ENCODE results near the gene ANKRD63. TPM values are rescaled to one million over a fixed set of nuclear protein-coding genes. Genes with fewer than 3 reads are reported as not detected.

Gene ANKRD63
- total RNA-seq, 1 experiment from 2014 or later: not detected

DNA sequence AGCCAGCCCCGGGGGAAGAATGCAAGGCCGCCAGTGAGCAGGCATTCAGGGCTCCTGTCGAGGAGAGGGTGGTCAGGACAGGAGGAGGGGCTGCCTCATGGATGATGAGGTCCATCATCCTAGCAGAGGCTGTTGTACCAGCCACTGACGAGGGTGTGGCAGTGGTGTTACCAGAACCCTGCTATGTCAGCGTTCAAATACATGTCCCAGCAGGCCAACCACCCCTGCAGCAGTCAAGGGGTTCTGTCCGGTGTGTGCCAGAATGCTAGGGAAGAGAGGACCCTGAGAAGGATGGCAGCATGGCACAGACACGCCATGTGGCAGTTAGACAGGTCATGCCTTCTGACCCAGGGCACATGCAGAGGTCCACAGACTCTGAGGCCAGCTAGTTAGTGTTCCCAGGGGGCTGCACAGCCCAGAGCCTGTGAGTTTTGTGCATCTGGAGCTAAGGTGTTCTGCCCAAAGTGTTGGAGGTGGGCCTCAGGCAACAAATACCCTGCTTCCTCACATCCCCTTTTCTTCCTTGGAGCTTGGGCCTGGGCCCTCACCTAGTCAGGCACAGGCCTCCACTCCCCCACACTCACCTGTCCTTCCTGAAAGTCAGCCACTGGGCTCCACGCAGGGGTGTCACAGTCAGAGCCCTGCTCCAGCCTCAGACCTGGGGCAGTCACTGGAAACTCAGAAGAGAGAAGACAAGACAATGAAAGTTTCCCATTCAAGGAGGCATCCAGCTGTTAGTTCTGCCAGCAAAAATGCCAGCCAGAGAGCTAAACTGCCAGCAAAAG lies 36.2 kb downstream of the ANKRD63 start:
- H3K4me3 ChIP-seq: no peak overlapping the region
- no peaks in the 10 kb centered on the region for H3K27me3 ChIP-seq
- H3K9me3 ChIP-seq: no peaks in the 10 kb centered on the region
- H3K36me3 ChIP-seq: no peaks in the 10 kb centered on the region
- no peak for DNase-seq

DNA sequence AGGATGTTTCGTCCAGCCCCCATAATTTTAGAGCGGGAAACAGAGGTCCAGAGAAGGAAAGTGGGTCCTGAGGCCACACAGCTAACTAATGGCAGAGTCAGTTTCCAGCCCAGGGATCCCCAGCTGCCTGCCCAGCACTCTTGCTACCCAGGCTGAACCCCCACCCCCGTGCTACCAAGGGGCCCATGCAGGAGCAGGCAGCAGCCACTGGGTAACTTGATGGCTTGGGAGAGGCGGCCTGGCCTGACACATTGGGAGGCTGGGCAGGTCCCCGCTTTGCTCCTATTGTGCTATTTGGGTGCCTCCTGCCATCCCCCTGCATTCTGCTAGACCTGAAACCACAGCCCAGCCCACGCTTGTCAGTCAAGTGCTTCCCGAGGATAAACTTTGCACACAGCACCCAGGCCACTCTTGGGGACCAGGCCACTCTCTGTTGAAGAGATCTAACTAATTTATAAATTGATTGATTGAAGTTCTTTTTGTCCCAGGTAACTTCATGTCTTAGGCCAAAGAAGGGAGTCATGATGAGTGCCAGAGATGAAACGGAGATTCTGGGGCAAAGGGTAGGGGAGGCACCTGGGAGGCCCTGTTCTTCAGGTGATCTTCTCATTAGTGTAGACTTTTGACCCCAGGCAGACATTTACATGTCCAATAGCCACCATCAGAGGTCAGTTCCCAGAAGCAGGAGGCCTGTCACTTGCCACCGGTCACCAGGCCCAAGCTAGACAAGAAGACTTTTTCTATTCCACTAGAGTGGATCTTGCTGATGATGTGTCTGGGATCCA lies 37.0 kb downstream of the ANKRD63 start:
- no peaks in the 10 kb centered on the region for H3K9me3 ChIP-seq
- no peak overlapping the region for H3K4me3 ChIP-seq
- DNase-seq: no peak
- H3K27me3 ChIP-seq: no peaks in the 10 kb centered on the region
- H3K36me3 ChIP-seq: no peaks in the 10 kb centered on the region

DNA sequence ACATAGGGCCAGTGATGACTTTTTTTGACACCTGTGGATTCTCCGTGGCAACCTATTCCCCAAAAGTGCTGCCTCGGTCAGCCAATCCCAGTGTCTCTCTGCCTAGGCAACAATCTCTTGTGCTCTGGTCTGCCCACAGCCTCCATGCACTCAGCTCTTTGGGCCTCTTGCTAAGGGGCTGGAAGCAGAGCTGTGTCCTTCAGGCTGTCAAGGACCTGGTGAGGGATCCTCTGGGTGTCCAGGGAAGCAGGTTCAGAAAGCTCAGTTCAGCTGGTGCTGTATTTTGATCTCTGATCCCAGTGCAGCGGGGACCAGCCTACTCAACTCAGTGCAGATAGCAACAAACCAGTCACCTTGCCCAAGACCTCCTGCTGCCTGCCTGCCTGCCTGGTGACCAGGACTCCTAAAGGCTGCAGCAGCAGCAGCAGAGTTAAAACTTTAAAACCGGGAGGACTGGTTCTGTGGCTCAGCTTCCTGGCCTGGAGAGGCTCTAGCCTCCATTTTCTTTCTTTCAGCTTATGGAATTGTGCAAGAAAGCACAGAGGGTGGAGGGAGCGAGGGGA lies 37.8 kb downstream of the ANKRD63 start:
- no peak for DNase-seq
- no peaks in the 10 kb centered on the region for H3K27me3 ChIP-seq
- H3K36me3 ChIP-seq: no peaks in the 10 kb centered on the region
- H3K9me3 ChIP-seq: no peaks in the 10 kb centered on the region
- no peak overlapping the region for H3K4me3 ChIP-seq

DNA sequence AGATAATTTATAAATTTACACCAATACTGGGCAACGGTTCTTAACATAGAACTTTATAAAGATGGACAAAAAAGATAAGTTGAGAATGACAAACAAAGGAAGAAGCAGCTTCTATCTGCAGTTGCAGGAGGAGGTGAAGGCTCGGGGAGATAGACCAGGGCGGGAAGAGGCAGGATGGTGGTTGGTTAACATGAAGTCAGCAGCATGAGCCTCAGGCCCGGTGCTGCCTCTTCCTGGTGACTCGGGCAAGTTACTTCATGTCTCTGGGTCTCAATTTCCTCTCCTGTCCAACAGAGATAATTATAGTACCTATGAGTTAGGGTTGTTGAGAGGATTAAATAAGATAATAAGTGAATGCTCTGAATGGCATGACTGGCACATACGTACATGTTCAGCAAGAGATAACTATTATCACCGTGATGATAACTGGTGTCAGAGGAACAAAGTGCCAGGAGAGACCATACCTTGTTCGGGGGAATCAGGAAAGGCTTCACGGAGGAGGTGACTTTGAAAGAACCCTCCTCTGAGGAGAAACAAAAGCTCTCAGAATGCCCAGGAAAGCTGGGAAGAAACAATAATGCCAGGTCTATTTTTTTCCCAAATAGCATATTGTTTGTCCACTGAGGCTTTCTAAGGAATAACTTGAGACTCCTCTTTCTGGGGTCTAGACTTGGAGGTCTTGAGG lies 39.6 kb downstream of the ANKRD63 start:
- no peaks in the 10 kb centered on the region for H3K27me3 ChIP-seq
- no peaks in the 10 kb centered on the region for H3K36me3 ChIP-seq
- DNase-seq: no peak
- no peak overlapping the region for H3K4me3 ChIP-seq
- no peaks in the 10 kb centered on the region for H3K9me3 ChIP-seq

DNA sequence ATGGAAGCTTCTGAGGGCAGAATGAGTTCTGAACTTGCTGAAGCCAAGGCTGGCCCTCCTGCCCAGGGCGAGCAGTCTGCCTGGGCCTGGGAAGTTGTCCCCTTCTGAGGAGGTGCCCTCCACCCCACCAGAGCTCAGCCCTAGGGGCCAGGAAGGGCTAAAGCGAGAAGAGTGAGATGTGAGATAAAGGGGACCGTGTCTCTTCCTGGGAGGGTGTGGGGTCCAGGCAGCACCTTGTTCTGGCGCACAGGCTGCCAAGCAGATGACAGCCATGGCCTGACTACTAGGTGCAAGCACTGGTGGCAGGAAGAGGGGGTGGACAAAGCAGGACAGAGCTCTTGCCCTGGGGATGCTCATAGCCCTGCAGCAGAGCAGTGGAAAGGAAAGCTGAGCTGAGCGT lies 40.3 kb downstream of the ANKRD63 start:
- H3K36me3 ChIP-seq: no peaks in the 10 kb centered on the region
- no peaks in the 10 kb centered on the region for H3K9me3 ChIP-seq
- no peak overlapping the region for H3K4me3 ChIP-seq
- no peak for DNase-seq
- H3K27me3 ChIP-seq: no peaks in the 10 kb centered on the region

DNA sequence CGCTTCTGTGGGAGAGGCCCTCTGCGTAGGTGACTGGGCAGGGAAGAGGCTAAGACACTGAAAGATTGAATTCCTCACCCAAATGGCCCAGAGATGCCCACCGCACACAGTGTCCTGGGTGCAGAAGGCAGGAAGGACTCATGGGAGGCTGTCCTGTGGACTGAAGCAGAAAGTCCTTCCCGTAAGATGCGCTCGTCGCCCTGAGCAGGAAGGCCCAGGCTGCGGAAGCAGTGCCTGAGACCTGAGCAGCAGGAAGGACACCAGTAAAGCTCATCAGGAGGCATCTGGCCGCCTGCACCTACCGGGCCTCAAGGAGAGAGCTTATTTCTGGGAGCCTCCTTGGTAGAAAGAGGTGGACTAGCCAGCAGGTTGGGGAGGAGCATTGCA lies 40.7 kb downstream of the ANKRD63 start:
- DNase-seq: no peak
- no peaks in the 10 kb centered on the region for H3K9me3 ChIP-seq
- H3K27me3 ChIP-seq: no peaks in the 10 kb centered on the region
- H3K4me3 ChIP-seq: no peak overlapping the region
- H3K36me3 ChIP-seq: no peaks in the 10 kb centered on the region

DNA sequence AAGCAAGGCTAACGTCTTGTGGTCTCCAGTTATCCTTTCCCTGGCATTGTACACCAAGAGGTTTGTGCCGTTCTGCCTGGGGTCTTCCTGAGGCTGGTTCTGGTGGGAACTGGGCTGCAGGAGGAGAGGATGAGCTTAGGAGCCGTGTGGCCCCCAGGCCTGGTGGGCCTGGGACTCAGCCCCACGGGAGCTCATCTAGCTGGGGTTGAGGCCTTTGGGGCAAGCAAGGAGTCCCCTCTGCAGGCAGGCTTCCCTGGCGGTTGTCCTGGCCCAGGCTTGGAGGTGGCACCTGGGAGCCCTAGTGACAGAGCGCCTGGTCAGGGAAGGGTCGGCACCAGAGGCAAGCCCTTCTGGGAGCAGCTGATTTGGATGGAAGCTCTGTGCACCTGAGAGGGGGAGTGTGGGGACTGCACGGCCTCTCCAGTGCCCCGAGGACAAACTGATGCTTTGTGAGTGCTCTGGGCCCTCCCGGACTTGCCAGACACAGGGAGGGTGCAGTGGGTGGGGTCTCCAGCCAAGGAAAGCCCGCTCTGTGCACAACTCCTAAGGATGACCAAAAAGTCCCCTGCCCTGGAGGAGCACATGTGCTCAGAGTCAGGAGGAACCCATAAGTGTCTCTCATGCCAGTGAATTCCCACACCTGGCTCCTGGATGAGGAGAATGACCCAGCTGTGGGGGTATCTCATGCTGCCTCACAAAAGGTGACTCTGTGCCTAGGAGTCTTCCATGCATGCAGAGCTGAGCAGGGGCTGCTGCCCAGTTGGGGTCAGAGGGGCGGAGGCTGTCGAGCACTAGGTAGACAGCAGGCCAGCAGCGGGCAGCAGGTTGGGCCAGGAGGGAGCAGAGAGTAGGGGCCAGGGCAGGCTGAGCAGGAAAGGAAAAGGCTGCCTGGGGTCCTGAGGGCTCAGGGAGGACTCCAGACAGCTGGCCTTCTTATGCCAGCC lies 41.3 kb downstream of the ANKRD63 start:
- DNase-seq: no peak
- Histone ChIP-seq H3K4me3 (no peak overlapping the region), H3K27me3 (no peaks in the 10 kb centered on the region), H3K36me3 (no peaks in the 10 kb centered on the region), H3K9me3 (no peaks in the 10 kb centered on the region)

DNA sequence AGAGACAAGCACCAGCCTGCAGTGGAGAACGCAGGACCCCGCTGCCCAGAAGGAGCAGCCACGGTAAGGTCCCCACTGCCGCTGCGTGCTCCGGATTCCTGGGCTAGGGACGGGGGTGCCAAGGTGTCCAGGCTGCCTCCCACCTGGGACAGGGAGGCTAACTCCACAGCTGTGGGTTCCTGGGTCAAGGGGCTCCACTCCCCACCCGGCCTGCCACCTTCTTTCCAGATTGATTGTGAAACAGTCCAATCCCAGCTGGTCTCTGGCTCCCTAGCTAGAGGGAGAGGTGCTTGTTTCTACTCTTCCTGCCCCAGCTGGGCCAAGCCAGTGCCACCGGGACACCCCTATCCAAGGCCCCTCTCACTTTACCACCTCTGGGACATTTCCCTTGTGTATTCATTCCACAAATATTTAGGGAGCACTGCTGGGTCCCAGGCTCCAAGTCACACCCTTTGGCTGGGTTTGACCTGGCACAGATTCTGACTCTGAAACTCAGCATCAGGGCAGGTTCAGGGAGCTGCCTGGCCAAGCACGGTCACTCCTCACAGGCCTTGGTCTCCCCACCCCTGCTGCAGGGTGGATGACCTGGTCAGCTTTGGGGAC lies 42.1 kb downstream of the ANKRD63 start:
- H3K36me3 ChIP-seq: no peaks in the 10 kb centered on the region
- no peak overlapping the region for H3K4me3 ChIP-seq
- peak; percentile 41 for DNase-seq
- no peaks in the 10 kb centered on the region for H3K27me3 ChIP-seq
- H3K9me3 ChIP-seq: no peaks in the 10 kb centered on the region

DNA sequence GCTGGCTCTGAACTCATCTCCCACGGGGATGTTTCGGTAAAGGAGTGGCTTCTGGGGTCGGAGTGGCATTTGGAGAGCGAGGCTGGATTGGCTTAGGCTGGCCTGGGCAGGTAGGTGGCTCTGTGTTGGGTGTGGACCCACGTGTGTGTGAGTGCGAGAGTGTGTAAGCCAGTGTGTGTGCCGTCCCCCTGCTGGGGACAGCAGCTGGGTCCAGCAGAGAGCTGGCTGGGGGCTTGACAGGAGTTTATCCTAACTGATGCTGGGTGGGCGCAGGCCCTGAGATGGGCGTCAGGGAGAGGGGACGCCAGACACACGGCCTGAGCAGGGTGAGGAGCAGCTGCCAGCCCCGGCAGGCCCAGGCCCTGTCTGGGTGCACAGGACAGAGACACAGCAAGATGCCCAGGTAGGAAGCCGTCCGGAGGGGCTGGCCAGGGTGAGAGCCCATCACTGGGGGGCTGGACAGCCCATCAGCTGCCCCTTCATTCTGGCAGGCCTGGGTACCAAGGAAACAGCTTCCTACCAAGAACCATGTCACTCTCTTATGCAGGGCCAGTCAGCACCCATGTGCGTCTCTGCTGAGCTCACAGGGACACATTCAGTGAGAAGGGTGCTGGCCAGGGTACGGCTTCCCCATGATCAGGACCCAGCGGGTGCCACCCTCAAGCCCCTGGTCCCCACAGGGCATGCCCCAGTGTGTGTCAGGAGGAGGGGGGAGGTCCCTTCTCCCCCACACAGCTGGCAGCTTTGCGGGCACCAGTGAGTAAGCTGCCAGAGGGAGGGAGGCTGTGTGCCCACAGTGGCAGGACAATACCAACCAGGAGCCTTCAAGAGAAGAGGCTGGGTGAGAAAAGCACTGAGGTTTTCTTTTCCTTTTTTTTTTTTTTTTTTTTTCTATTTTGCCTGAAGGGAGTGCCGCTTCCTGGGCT lies 42.9 kb downstream of the ANKRD63 start:
- DNase-seq: no peak

DNA sequence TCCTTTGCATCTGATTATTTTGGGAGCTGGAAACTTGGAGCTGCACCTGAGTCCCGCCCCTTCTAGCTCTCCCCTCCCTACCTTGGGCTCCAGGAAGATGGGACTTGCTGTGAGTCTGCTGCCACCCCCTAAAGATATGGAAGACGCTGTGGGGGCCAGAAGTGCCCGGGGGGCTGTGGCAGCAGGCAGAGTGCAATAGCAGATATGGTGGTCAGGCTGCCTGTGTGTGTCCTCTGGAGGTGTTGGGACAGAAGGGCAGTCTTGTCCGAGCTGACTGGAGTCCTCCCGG lies 43.5 kb downstream of the ANKRD63 start:
- H3K9me3 ChIP-seq: no peaks in the 10 kb centered on the region
- no peak overlapping the region for H3K4me3 ChIP-seq
- no peak for DNase-seq
- no peaks in the 10 kb centered on the region for H3K36me3 ChIP-seq
- H3K27me3 ChIP-seq: no peaks in the 10 kb centered on the region

More for the DNA sequence above, 42.9 kb downstream of the ANKRD63 start:
- no peaks in the 10 kb centered on the region for H3K27me3 ChIP-seq
- H3K36me3 ChIP-seq: no peaks in the 10 kb centered on the region
- no peaks in the 10 kb centered on the region for H3K9me3 ChIP-seq
- no peak overlapping the region for H3K4me3 ChIP-seq

DNA sequence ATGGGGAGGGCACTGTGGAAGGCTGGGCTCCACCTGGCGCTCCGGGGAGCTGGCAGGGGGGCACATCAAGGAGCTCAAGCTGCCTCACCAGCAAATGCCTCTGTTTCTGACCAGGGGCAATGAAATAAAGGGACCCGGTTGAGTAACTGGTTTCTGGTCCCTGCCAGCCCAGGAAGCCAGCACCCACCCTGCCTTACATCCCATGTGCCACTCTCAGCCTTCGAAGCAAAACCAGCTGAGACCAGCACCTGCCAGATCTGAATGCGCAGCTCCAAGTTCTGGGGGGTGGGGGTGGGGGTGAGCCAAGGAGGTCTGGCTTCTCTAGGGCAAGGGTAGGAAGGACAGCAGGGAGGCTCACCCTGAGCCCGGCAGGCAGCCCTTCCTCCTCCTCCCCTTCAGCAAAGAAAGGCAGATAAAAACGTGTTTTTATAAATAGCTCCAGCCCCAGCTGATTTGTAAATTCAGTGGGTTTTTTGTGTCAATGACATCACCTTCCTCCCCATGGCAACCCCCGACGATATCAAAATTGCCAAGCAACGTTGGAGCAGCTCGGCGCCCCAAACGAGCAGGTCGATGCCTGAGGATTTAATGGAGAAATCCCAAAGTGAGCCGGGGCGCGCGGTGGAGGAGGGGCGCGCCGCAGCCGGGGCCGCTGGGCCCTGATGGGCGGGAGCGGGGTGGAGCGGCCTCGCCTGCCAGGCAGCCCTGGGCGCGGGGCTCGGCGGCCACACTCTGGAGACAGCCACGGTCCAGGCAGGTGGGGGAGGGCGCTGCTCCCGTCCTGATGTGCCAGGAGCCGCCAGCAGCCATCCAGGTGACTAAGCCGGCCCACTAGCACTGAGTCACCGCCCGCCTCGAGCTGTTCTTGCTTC lies 44.1 kb downstream of the ANKRD63 start, which contains the start of gene PAK6:
Gene PAK6 (plus strand): TSS at position 532 of the 872 bp plus-strand sequence. CDS start 25,723 bp downstream, outside the sequence.
- Histone ChIP-seq H3K27me3 (no peaks in the 10 kb centered on the region), H3K4me3 (peak within 1 kb of the TSS; percentile 17; the same call in 1 of the 2 replicates), H3K9me3 (no peaks in the 10 kb centered on the region), H3K36me3 (no peaks in the 10 kb centered on the region)
- peak; percentile 82 for DNase-seq

DNA sequence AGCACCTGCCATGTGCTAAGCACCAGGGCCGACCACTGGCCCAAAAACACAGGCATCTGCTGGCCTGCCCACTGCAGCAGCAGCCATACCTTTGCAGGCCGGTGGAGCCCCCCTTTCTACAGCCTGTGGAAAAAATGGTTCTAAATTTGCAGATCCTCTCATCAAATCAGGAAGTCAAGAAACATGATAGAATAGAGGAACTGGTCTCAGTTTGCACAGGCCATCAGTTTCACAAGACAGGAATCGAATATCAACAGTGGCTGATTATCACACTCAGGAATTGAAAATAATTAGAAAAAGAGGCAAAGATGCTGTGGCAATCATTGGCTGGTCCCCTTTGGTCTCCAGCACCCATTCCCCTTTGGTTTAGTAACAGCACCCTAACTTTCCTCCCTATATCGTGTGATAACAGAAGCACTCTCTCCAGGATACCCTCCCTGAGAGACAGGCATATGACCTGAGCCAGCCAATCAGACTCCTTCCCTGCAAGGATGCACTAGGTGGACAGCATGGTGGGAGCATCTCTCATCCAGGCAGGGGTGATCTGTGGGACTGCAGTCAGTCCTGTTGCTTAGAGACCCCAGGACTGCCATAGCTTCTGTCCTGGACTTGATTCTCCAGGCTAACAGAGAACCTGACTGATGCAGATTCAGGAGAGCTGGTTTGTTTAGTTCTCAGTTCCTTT lies 47.5 kb downstream of the ANKRD63 start:
- no peak overlapping the region for H3K4me3 ChIP-seq
- H3K9me3 ChIP-seq: no peaks in the 10 kb centered on the region
- H3K36me3 ChIP-seq: no peaks in the 10 kb centered on the region; the same call in 1 of the 2 replicates
- no peaks in the 10 kb centered on the region for H3K27me3 ChIP-seq
- DNase-seq: no peak

DNA sequence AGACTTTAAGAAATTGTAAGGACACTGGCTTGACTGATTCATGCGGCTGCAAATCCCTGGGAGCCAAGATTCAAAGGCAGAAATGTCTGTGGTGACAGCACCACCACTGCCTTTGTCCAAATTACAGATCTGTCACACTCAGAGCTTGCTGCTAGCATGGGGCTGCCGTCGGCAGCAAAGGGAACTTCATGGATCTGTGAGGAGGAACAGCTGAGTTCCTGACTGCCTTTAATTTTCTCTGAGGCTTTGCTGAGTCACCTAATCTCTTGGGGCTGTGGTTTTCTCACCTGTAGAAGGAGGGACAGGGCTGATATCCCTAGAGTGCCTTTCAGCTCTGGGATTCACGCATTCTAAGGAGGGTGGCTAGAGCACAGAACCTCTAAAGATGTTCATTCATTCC lies 48.1 kb downstream of the ANKRD63 start:
- no peaks in the 10 kb centered on the region; the same call in 1 of the 2 replicates for H3K36me3 ChIP-seq
- no peaks in the 10 kb centered on the region for H3K9me3 ChIP-seq
- DNase-seq: no peak
- no peaks in the 10 kb centered on the region for H3K27me3 ChIP-seq
- H3K4me3 ChIP-seq: no peak overlapping the region
